WTC11 (cell line): ENCODE data around the gene CPTP.

ENCODE experiments used
- MXD4 ChIP-seq: fragments of 250-450 bp; sonication (Bioruptor Pico); IDR thresholded peaks from 2 replicates; pipeline ENCODE4 v1.8.0; 2021; ENCODE audit warnings: mild to moderate bottlenecking, moderate library complexity, borderline replicate concordance
- TF ChIP-seq, protein P1 (sequence below): sonication (generic); formaldehyde crosslinking; IDR thresholded peaks from 2 replicates; pipeline ENCODE4 v1.8.1; 2022; ENCODE audit warnings: mild to moderate bottlenecking, missing genetic modification reagents, moderate library complexity, borderline replicate concordance

DNA sequence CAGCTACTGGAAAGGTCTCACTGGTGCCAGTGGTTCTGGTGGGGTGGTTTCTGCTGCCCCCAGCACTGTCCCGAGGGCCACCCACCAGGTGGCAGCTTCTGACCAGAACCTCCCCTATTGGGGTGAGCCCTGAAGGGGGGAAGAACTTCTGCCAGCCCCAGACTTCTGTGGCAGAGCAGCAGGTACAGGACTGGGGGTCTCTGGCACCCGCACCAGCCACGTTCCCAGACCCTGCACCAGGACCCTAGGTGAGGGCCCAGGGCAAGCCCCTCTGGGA is 14.6 kb upstream of the CPTP start:
- TF ChIP-seq, protein P1, sequence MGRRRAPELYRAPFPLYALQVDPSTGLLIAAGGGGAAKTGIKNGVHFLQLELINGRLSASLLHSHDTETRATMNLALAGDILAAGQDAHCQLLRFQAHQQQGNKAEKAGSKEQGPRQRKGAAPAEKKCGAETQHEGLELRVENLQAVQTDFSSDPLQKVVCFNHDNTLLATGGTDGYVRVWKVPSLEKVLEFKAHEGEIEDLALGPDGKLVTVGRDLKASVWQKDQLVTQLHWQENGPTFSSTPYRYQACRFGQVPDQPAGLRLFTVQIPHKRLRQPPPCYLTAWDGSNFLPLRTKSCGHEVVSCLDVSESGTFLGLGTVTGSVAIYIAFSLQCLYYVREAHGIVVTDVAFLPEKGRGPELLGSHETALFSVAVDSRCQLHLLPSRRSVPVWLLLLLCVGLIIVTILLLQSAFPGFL (CRISPR knock-in tag) = no peak
- no peak for TF ChIP-seq MXD4 (CRISPR knock-in tag)
